NCI-H446 treated with DMSO at 0.1 percent for 48 hours (cell line): ENCODE results near the gene DNAJC3.
"Not testable (repeated sequence)": the region's sequence is repeated elsewhere in the genome, so short reads cannot be mapped to it uniquely, and the experiment has no call there.

Source experiments
- DNase-seq: peaks from one replicate; lab custom pipeline; 2025; lab: John Stamatoyannopoulos, UW

Gene DNAJC3

DNA sequence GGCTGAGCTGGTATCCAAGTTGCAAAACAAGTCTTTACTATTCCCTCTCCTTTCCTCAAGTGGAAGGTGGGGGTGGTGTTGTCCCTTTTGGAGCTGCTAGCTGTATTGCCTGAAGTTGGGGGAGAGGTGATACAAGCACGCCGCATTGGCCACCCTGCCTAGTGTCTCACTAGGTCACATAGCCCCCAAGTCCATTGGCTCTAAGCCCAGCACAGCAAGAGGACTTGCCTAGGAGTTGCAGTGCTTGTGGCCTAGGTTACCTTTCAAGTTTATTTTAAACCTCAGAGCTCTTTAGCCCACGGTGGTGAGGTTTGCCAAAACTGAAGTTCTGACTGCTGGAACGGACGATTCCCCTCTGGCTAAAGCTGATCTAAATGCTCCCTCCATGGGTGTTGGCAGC is 5.3 kb upstream of the DNAJC3 start:
- DNase-seq = no peak

DNA sequence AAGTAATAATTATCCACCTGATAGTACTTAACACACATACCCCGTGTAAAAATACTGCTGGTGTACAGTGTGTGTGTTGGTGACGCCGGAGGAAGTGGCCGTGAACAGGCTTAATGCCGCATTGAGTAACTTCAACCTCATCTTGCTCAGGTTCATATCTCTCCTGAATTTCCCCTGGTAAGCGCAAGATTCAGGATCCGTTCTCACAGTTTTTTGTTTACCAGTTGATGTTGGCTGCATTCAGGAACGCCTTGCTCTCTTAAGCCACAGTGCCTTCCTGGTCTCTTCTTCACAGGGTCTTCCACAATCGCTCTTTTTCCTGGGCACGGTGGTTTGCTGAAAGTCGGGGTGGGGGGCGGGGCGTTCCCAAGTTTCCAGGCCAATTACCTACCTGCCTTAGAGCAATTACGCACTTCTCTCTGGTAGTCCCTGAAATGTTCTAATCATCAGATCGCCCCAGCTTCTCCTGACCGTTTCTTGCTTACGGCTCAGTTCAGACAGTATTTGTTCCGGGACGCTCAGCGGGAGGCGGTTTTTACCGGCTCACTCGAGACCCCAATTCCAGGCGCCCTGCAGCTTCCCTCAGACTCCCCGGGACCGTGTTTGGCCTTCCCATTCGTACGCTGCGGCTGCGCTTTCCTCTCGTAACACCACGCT is 706 bp upstream of the DNAJC3 start:
- DNase-seq = no peak

DNA sequence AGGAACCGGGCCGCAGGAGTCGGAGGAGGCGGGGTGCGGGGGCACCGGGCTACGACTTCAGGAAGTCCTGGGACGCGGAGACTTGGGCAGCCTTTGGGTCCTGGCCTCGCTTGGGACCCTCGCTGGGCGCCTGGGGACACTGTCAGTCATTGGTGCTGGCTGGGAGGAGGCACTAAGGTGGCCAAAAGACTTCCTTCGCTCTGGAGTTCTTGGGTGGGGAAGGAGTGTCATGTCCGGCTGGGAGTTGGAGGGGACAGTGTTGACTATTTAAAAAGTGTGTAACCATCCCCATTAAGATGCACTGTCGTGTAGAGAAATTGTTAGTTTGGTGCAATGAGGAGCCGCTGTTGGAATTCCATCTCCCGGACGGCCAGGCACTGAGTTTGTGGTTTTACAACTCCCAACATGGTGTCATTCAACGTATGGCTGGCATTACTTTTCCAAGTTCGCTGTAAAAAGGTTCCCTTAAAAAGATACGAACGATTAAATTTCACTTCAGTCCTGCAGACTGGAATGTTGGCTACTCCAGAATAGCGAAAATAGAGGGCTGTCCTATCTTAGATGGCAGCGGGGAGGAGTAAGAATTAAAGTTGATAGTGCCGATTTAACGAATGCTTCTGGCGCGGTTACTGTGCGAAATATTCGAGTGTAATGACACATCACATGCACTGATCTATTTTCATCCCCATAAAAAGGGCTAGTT is 776 bp downstream of the DNAJC3 start:
- DNase-seq = no peak

DNA sequence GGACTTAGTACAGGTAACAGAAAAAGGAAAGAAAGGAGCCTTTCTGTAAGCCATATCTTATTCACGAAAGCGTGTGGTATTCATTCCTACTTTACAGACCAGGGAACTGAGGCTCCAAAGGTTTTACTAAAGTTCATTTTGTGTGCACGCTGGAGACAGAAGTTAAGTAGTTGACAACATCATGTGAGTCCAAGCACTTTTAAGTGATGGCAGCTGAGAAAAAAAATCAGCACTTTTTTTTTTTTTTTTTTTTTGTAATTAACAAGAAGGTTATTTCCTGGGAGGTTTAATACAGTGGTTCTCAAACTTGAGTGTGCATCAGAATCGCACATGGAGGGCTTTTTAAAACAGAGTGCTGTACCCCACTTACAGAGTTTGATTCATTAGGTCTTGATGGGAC is 2.0 kb downstream of the DNAJC3 start:
- DNase-seq = no peak

DNA sequence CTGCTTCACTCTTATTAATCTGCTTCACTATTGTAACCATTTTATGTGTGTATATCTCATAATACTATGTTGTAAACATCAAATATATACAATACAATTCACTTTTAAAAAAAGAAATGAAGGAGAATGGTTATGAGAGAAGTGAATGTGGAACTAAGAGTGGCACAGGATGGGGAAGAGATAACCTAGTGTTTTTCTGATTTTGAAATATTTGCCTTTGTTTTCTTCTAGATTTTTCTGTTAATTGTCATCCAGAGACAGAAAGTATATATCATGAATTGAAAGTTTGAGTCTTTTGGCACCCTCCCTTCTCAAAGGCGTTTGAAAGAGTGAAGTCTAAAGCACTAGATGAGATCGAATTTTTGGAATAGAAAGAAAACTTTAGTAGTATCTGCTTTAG is 2.8 kb downstream of the DNAJC3 start:
- DNase-seq = no peak

DNA sequence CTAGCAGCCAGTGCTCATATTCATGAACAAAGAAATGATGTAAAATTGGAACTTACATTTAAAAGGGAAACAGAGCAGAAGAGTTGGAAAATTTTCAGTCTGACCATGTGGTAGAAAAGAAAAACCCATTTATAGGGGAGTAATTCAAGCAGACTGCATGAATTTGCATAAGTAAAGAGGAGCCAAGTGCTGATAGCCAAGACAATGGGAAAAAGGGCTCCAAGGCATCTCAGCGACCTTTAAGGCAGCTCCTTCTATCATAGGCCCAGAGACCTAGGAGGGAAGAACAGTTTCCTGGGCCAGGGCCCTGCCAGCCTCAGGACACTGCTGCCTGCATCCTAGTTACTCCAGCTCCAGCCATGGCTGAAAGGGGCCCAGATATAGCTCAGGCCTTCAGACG is 7.5 kb downstream of the DNAJC3 start:
- no peak for DNase-seq

DNA sequence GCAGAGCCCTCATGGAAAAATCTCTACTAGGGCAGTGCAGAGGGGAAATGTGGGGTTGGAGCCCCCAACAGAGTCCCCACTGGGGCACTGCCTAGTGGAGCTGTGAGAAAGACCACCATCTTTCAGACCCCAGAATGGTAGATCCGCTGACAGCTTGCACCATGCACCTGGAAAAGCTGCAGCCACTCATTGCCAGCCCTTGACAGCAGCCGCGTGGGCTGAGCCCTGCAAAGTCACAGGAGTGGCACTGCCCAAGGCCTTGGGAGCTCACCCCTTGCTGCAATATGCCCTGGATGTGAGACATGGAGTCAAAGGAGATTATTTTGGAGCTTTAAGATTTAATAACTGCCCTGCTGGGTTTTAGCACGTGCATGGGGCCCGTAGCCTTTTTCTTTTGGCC is 8.0 kb downstream of the DNAJC3 start:
- not testable (repeated sequence) for DNase-seq

DNA sequence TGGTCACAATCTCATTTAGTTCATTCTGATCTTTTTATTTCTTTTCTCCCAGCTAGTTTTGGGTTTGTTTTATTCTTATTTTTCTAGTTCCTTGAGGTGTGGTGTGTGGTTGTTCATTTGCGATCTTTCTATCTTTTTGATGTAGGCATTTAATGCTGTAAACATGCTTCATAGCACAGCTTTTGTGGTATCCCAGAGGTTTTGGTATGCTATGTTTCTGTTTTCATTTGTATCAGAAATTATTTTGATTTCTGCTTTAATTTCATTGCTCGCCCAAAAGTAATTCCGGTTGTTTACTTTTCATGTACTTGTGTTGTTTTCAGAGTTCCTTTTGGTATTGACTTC is 12.6 kb downstream of the DNAJC3 start:
- DNase-seq = no peak

DNA sequence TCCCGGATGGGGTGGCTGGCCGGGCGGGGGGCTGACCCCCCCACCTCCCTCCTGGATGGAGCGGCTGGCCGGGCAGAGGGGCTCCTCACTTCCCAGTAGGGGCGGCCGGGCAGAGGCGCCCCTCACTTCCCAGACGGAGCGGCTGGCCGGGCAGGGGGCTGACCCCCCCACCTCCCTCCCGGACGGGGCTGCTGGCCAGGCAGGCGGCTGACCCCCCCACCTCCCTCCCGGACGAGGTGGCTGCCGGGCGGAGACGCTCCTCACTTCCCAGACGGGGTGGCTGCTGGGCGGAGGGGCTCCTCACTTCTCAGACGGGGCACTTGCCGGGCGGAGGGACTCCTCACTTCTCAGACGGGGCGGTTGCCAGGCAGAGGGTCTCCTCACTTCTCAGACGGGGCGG is 14.0 kb downstream of the DNAJC3 start:
- DNase-seq = not testable (repeated sequence)

DNA sequence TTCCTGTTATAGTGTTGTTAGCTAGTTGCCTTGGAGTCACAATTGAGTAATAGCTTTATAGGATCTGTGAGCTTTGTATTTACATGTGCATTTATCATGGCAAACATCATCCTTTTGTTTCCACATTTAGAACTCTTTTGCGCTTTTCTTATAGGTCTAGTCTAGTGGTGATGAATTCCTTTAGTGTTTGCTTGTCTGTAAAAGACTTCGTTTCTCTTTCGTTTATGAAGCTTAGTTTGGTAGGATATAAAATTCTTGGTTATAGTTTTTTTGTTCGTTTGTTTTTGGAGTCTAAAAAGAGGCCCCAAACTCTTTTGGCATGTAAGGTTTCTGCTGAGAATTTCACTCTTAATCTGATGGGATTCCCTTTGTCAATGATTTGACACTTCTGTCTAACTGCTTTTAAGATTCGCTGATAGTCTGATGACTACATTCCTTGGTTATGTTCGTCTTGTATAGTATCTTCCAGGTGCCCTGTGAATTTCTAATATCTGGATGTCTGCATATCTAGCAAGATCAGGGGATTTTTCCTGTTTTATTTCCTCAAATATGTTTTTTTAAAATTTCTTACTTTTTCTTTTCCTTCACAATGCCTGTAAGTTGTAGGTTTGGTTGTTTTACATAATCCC is 20.2 kb downstream of the DNAJC3 start:
- no peak for DNase-seq

DNA sequence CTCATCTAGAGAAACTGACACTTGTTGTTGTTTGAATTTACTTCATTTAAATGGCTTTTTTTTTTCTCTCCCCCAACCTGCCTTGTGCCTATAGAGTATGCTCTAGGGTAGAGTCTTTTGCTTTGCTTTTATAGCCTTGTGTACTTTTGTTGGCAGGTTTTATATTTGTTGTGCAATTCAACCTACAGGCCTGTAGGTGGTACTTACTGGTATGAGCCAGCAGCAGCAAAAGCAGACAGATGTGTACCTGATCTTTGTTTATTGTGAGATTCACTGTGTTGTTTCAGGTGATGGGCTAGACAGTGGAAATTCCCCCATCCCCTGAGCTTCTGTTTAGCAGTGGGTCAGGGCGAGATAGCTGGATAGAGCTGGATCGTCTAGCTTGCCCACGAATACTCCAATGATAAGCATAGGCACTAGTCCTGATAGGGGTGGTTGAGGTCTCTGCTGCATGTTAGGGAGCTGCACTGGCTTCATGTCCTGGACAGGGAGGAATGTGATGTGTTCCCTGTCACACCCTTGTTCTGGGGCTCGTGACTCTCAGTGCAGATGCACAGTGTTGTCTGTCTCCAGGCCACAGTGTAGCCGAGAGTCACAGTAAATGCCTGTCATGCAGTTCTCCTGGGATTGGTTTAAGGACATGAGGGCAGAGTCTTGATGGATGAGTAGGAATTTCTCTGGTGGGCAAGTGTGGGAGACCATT is 21.3 kb downstream of the DNAJC3 start:
- no peak for DNase-seq

DNA sequence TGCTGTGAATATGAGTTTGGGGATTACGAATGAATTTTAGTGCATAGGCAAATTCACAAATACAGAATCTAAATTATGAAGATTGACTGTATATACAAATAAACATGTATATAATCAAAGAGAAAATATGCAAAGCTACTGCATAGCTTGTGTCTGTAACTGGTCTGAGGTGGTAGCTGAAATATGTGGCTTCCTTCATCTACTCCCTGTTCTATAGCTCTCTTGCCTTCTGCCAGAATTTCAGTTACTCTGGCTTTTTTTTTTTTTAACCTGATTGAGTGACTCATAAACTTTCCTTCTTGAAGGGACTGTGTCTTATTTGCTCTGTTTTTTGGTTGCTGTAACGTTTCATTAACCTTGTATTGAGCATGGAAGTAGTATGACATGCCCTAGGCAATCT is 26.6 kb downstream of the DNAJC3 start:
- DNase-seq = no peak

DNA sequence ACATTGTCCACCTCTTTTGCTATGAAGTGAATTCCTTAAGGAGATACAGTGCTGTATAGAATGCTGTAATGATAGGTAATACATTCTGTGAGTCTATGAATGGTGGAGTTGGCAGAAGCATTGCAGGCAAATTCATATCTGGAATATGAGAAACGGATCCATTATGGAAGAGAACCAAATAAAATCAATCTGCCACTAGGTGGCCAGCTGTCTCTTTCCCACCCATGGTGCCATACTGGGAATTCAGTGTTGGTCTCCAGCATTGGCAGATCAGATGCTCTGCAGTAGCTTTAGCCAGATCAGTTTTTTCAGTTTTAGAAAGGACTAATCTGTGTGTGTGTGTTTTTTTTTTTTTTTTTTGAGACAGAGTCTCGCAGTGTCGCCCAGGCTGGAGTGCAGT is 27.6 kb downstream of the DNAJC3 start:
- peak; percentile 0 for DNase-seq

DNA sequence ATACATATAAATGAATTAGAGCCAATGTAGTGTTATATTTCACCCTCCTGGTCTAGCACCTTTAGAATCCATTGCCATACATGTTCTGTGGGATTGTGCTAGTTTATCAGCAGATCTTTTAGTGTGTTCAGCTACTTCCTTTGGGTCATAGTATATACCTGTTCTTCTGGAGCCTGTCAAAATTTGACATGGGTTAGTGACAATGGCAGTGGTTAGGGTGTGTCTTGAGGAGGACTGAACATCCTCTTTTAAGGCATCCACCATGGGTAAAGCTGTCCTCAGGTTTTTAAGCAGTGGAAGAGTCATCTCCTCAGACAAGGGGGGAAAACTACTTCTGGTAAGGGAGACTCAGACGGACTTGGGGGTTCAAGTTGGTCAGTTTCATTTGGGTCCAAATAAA is 29.4 kb downstream of the DNAJC3 start:
- DNase-seq = no peak

DNA sequence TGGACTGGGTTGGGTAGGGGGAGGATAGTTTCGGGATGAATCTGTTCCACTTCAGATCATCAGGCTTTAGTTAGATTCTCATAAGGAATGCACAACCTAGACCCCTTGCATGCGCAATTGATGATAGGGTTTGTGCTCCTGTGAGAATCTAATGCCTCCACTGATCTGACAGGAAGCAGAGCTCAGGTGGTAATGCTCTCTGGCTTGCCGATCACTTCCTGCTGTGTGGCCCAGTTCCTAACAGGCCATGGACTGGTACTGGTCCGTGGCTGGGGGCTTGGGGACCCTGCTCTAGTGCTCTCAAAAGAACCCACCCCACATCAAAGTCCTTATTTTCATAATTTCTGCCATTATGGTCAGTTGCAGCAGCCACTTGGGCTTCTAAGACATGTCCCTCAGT is 30.1 kb downstream of the DNAJC3 start:
- DNase-seq = no peak

DNA sequence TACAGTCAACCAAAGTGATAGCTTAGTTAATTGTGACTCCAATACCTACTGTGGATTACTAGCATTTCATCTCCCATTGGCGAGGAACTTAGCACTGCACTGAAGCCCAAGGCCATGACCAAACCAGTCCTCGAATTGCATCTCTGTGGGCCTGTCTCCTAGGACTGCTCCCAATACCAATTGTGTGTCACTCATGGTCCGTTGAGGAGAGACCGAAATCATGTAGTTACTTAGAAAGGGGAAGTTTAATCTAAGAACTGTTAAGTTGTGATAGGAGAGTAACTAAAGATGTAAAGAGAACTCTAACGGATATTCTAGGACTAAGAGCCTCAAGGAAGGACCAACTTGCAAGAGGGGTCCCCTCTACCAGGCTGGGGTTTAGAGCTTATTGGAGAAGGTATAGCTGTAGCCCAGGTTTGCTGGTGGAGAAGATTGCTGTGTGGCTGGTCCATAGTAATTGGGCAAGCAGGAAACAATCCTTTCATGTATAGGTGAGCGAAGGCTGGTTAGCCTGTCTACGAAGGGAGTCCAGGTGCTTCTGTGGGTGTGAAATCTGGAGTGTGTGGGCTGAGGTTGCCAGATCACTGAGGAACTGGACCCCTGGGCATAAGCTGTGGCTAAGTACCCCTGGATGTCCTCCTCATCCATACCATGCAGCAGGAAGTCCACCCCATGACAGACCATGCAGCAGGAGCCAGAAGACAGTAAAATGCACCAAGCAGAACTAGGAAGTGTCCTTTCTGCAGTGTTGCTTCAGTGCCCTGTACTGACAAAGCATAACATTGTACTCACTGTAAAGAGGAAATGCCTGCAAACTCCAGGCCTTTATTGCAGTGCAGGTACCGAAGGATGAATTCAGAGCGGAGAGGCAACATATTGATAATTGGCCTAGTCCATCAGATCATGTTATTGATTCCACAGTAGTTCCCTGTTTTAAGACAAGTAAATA is 30.8 kb downstream of the DNAJC3 start:
- DNase-seq = no peak

DNA sequence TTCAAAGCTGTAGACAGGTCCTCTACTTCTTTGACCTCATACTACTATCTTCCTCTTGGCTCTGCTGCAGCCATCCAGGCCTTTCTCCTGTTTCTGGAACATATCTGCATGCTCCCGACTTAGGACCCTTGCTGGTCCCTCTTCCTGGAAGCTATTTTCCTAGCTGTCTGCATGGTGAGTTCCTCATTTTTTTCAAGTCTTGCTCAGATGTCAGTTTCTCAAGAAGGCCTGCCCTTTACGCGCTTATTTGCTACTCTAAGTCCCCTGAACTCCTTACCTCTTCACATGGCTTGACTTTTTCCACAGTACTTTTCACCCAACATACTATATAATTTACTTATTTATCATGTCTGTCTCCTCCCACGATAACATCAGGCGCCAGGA is 31.4 kb downstream of the DNAJC3 start:
- no peak for DNase-seq

DNA sequence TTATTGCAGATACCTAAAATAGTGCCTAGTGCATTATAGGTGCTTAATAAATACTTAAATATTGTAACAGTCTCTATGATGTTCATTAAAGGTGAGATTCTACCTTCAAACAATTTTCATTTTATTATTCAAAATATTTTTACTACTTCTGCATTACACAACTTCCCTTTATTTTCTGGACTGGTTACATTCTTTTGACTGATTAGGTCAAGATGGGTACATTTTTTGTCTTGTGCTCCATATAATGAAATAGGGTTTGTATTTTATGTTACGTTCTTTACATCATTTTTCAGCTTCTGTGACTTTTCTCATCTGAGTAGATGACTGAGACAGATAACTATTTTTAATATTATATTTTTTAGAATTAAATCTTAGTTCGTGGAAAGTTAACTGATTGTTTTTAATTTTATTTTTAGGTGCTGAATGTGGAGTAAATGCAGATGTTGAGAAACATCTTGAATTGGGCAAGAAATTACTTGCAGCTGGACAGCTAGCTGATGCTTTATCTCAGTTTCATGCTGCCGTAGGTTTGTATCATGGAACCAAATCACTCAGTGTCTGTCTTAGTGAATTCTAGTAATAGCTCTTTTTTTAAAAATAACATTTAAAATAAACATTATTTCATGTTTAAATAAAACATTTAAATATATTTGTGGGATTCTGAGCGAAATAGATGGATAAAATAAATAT is 32.0 kb downstream of the DNAJC3 start:
- no peak for DNase-seq

DNA sequence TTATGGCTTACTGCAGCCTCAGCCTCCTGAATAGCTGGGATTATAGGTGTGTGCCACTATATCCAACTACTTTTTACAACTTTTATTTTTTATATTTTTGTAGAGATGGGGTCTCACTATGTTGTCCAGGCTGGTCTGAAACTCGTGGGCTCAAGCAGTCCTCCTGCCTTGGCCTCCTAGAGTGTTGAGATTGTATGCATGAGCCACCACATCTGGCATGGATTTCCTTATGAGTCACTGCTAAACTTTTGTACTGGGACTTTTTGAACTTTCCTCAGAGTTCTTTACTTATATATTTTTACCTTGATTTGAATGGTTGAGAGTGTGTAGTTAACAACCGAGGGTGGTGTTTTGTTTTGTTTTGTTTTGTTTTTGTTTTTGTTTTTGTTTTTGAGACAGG is 33.4 kb downstream of the DNAJC3 start:
- no peak for DNase-seq

DNA sequence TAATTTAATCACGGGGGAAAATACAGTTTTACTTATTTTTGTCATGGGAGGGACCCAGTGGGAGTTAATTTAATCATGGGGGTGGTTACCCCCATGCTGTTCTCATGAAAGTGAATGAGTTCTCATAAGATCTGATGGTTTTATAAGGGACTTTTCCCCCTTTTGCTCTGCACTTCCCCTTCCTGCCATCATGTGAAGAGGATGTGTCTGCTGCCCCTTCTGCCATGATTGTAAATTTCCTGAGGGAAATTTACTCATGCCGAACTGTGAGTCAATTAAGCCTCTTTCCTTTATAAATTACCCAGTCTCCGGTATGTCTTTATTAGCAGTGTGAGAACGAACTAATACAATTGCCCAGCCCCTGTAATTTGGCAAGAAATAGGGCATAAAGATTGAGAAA is 35.9 kb downstream of the DNAJC3 start:
- not testable (repeated sequence) for DNase-seq

DNA sequence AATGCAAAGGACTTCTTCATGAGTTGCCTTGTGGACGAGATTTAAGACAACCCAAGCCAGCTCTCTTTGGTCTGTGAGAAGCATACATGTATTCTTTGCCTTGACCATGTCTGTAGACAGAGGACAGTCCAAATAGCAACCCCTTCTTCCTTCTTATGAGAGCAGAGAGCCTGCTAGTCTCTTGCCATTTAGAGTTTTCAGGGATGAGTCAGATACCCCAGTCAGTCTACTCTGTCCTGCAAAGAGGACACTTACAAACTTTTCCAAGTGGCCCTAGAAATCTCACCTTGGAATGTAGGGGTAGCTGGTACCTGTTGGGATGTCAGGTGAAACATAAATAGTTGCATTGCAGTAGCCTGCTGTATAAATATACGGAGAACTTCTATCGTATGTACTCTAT is 36.7 kb downstream of the DNAJC3 start:
- DNase-seq = no peak
